ENCODE data around the gene HS6ST1. TPM values are rescaled to one million over a fixed set of nuclear protein-coding genes. Genes with fewer than 3 reads are reported as not detected.

The HS6ST1 gene
- total RNA-seq, 1 experiment from 2014 or later, result 63.3 TPM

GRCh38 chr2:128261245-128262128, 57.2 kb downstream of the HS6ST1 start:
- Histone ChIP-seq H3K9me3 (ENCODE audit: low read depth, low read length, poor library complexity, severe bottlenecking) (no peaks in the 10 kb centered on the region), H3K36me3 (ENCODE audit: insufficient read depth, low read length, poor library complexity, severe bottlenecking) (no peaks in the 10 kb centered on the region), H3K27me3 (replicated peaks; ENCODE audit: insufficient read depth, low read depth, low read length, poor library complexity) (no peaks in the 10 kb centered on the region), H3K27ac (ENCODE audit: low read depth, low read length, poor library complexity, severe bottlenecking) (no peak overlapping the region), H3K4me3 (ENCODE audit: low read depth, low read length, poor library complexity, severe bottlenecking) (no peak overlapping the region), H3K4me1 (ENCODE audit: insufficient read depth, low read length, poor library complexity, severe bottlenecking) (no peaks in the 10 kb centered on the region)
- CTCF ChIA-PET, result no interaction called here
- POLR2A ChIA-PET (ENCODE audit: low non-redundant PET), result no interaction called here
- no peak for TF ChIP-seq EZH2 (IDR thresholded peaks at IDR 0.05; ENCODE audit: borderline replicate concordance, low read depth, low read length, poor library complexity, severe bottlenecking)
- TF ChIP-seq, protein P1, sequence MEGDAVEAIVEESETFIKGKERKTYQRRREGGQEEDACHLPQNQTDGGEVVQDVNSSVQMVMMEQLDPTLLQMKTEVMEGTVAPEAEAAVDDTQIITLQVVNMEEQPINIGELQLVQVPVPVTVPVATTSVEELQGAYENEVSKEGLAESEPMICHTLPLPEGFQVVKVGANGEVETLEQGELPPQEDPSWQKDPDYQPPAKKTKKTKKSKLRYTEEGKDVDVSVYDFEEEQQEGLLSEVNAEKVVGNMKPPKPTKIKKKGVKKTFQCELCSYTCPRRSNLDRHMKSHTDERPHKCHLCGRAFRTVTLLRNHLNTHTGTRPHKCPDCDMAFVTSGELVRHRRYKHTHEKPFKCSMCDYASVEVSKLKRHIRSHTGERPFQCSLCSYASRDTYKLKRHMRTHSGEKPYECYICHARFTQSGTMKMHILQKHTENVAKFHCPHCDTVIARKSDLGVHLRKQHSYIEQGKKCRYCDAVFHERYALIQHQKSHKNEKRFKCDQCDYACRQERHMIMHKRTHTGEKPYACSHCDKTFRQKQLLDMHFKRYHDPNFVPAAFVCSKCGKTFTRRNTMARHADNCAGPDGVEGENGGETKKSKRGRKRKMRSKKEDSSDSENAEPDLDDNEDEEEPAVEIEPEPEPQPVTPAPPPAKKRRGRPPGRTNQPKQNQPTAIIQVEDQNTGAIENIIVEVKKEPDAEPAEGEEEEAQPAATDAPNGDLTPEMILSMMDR (conservative IDR thresholded peaks at IDR 0.05; ENCODE audit: low read depth, low read length), result no peak
- BruUV-seq (replicated peaks), result no TSS peak
- no peak for DNase-seq (ENCODE audit: low spot score)
- intact Hi-C loops (cut with micrococcal nuclease; ENCODE audit: unreplicated experiment), result no loop called here

DNA sequence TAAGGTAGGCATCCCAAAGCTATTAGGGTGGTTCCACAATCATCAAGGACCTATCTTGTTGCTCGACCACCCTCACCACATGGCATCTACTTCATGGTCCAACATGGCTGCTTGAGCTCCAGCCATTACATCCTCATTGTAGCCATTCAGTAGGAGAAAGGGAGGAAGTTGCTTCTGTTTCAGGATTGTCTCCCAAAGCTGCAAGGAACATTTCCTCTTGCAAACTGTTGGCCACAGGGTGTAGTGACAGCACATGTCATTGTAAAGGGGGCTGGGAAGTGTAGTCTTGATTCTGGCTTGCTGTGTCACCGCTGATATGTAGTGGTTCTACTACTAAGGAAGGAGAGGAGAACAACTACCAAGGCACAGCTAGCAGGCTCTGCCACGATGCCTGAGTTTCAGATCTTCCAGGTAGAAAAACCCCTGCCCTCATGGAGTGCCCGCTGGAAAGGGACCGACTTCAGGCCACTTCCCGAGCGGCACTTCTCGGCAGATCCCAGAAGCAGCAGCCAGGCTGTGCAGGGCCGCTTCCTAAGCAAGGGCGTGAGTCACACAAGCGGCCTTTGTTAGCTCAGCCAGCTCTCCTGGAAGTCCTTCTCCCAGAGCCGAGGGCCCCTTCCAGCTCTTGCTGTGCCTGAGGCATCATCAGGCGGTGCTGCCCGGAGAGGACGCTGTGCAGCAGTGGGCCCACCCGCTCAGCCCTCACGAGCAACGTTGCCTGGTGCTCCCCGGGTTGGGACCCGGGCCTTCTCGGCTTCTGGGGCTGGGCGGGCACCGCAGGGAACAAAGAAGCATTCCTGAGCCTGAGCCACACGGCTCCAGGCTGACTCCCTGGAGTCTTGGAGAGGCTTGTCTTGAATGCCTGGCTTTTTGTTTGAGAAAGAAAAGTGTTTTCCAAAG, 58.2 kb downstream of the HS6ST1 start:
- no peaks in the 10 kb centered on the region for H3K36me3 ChIP-seq (ENCODE audit: insufficient read depth, low read length, poor library complexity, severe bottlenecking)
- H3K27ac ChIP-seq (ENCODE audit: low read depth, low read length, poor library complexity, severe bottlenecking), result no peak overlapping the region
- DNase-seq (ENCODE audit: low spot score), result peak; percentile 15
- intact Hi-C loops (cut with micrococcal nuclease; ENCODE audit: unreplicated experiment), result no loop called here
- no peaks in the 10 kb centered on the region for H3K9me3 ChIP-seq (ENCODE audit: low read depth, low read length, poor library complexity, severe bottlenecking)
- no peaks in the 10 kb centered on the region for H3K27me3 ChIP-seq (replicated peaks; ENCODE audit: insufficient read depth, low read depth, low read length, poor library complexity)
- TF ChIP-seq, protein P1 (conservative IDR thresholded peaks at IDR 0.05; ENCODE audit: low read depth, low read length), result no peak
- TF ChIP-seq EZH2 (IDR thresholded peaks at IDR 0.05; ENCODE audit: borderline replicate concordance, low read depth, low read length, poor library complexity, severe bottlenecking), result no peak
- H3K4me1 ChIP-seq (ENCODE audit: insufficient read depth, low read length, poor library complexity, severe bottlenecking), result no peaks in the 10 kb centered on the region
- H3K4me3 ChIP-seq (ENCODE audit: low read depth, low read length, poor library complexity, severe bottlenecking), result no peak overlapping the region
- ChIA-PET POLR2A (ENCODE audit: low non-redundant PET) (interaction anchor here (0.6 kb wide), 1 partner anchor 946 kb away, joined by 3 read pairs; no protein-coding TSS in a partner anchor), CTCF (no interaction called here)
- no TSS peak for BruUV-seq (replicated peaks)

DNA sequence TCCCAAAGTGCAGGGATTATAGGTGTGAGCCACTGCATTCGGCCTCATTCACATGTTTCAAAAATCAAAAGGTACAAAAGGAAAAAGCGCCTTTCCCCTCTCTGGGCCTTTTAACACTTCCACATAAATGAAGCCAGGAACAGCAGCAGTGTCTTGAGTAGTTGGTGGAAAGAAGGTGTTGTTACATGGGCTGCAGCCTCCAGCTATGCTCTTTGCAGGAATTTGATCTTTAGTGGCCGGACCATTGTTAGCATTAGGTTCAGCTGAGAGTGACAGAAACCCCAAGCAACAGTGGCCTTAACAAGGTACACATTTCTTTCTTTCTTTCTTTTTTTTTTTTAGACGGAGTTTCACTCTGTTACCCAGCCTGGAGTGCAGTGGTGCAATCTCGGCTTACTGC, 59.1 kb downstream of the HS6ST1 start:
- TF ChIP-seq, protein P1 (conservative IDR thresholded peaks at IDR 0.05; ENCODE audit: low read depth, low read length), result no peak
- no peak for TF ChIP-seq EZH2 (IDR thresholded peaks at IDR 0.05; ENCODE audit: borderline replicate concordance, low read depth, low read length, poor library complexity, severe bottlenecking)
- BruUV-seq (replicated peaks), result no TSS peak
- H3K4me1 ChIP-seq (ENCODE audit: insufficient read depth, low read length, poor library complexity, severe bottlenecking), result no peaks in the 10 kb centered on the region
- DNase-seq (ENCODE audit: low spot score), result no peak
- ChIA-PET CTCF (no interaction called here), POLR2A (ENCODE audit: low non-redundant PET) (no interaction called here)
- intact Hi-C loops (cut with micrococcal nuclease; ENCODE audit: unreplicated experiment), result no loop called here
- H3K27me3 ChIP-seq (replicated peaks; ENCODE audit: insufficient read depth, low read depth, low read length, poor library complexity), result no peaks in the 10 kb centered on the region
- no peaks in the 10 kb centered on the region for H3K9me3 ChIP-seq (ENCODE audit: low read depth, low read length, poor library complexity, severe bottlenecking)
- no peaks in the 10 kb centered on the region for H3K36me3 ChIP-seq (ENCODE audit: insufficient read depth, low read length, poor library complexity, severe bottlenecking)
- no peak overlapping the region for H3K4me3 ChIP-seq (ENCODE audit: low read depth, low read length, poor library complexity, severe bottlenecking)
- no peak overlapping the region for H3K27ac ChIP-seq (ENCODE audit: low read depth, low read length, poor library complexity, severe bottlenecking)

All from A673 (cell line).